GM19438 (cell line): ENCODE data around the gene HEATR1.
"Not testable (repeated sequence)": the region's sequence is repeated elsewhere in the genome, so short reads cannot be mapped to it uniquely, and the experiment has no call there.

Experiments
- ATAC-seq: cut with Tn5 transposase; IDR thresholded peaks from one replicate; pipeline ENCODE4 v1.9.1; 2021; ENCODE audit warnings: low read depth; ENCODE audit not compliant: unreplicated experiment

HEATR1 gene

GRCh38 chr1:236603991-236604904 is at the start of gene HEATR1:
Gene HEATR1, minus strand, starts transcription at chr1:236604516. Its CDS starts 421 bp downstream, at chr1:236604095.
- peak; percentile 97 for ATAC-seq

GRCh38 chr1:236645016-236645680 is 40.8 kb upstream of the HEATR1 start:
- no peak for ATAC-seq

GRCh38 chr1:236642763-236643162 is 38.4 kb upstream of the HEATR1 start:
- ATAC-seq: no peak

- ATAC-seq: no peak
Measured at GRCh38 chr1:236639686-236640085, 35.4 kb upstream of the HEATR1 start.

- ATAC-seq: no peak
Measured at GRCh38 chr1:236638945-236639344, 34.6 kb upstream of the HEATR1 start.

GRCh38 chr1:236636017-236636416 is 31.7 kb upstream of the HEATR1 start:
- ATAC-seq: no peak

- no peak for ATAC-seq
Measured at GRCh38 chr1:236627727-236628408, 23.6 kb upstream of the HEATR1 start.

GRCh38 chr1:236623371-236624166 is 19.3 kb upstream of the HEATR1 start:
- ATAC-seq: no peak

GRCh38 chr1:236622407-236622806 is 18.1 kb upstream of the HEATR1 start:
- no peak for ATAC-seq

GRCh38 chr1:236619398-236619797 is 15.1 kb upstream of the HEATR1 start:
- no peak for ATAC-seq

- ATAC-seq: no peak
Measured at GRCh38 chr1:236618507-236618906, 14.2 kb upstream of the HEATR1 start.

- no peak for ATAC-seq
Measured at GRCh38 chr1:236615399-236616148, 11.3 kb upstream of the HEATR1 start.

- ATAC-seq: no peak
Measured at GRCh38 chr1:236612349-236612748, 8.0 kb upstream of the HEATR1 start.

- no peak for ATAC-seq
Measured at GRCh38 chr1:236608930-236609726, 4.8 kb upstream of the HEATR1 start.

GRCh38 chr1:236607597-236607996 is 3.3 kb upstream of the HEATR1 start:
- ATAC-seq: not testable (repeated sequence)

- no peak for ATAC-seq
Measured at GRCh38 chr1:236604905-236605806, 840 bp upstream of the HEATR1 start.

GRCh38 chr1:236602171-236602570 is 2.1 kb downstream of the HEATR1 start:
- ATAC-seq: no peak
